HG03520 (cell line): Measurements from ENCODE around the gene PCDH8.
"Not testable (repeated sequence)": the region's sequence is repeated elsewhere in the genome, so short reads cannot be mapped to it uniquely, and the experiment has no call there.

ENCODE experiments used
- ATAC-seq: cut with Tn5 transposase; IDR thresholded peaks from one replicate; pipeline ENCODE4 v1.9.1; 2021; ENCODE audit warnings: mild to moderate bottlenecking, moderate library complexity; ENCODE audit not compliant: unreplicated experiment

The PCDH8 gene

GRCh38 chr13:52827839-52828238 is 20.6 kb downstream of the PCDH8 start:
- ATAC-seq: no peak

DNA sequence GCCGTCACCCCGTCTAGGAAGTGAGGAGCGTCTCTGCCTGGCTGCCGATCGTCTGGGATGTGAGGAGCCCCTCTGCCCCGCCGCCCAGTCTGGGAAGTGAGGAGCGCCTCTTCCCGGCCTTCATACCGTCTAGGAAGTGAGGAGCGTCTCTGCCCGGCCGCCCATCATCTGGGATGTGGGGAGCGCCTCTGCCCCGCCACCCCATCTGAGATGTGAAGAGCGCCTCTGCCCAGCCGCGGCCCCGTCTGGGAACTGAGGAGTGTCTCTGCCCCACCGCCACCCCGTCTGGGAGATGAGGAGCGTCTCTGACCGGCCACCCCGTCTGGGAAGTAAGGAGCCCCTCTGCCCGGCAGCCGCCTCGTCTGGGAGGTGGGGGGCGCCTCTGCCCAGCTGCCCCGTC is 30.6 kb downstream of the PCDH8 start:
- not testable (repeated sequence) for ATAC-seq

DNA sequence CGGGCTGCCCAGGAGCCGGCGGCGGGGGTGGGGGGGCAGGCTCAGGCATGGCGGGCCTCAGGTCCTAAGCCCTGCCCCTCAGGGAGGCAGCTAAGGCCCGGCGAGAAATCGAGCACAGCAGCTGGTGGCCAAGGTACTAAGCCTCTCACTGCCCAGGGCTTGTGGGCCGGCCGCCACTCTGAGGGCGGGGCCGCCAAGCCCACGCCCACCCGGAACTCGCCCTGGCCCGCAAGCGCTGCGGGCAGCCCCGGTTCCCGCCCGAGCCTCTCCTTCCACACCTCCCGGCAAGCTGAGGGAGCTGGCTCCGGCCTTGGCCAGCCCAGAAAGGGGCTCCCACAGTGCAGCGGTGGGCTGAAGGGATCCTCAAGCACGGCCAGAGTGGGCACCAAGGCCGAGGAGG is 33.1 kb downstream of the PCDH8 start:
- ATAC-seq: no peak

- no peak for ATAC-seq
Observed at GRCh38 chr13:52812941-52813340, 35.5 kb downstream of the PCDH8 start.

GRCh38 chr13:52811841-52812240 is 36.6 kb downstream of the PCDH8 start:
- no peak for ATAC-seq

- no peak for ATAC-seq
Observed at GRCh38 chr13:52810526-52810925, 37.9 kb downstream of the PCDH8 start.

GRCh38 chr13:52810011-52810410 is 38.4 kb downstream of the PCDH8 start:
- no peak for ATAC-seq

- ATAC-seq: peak; percentile 78
Observed at GRCh38 chr13:52809310-52809769, 39.1 kb downstream of the PCDH8 start.

DNA sequence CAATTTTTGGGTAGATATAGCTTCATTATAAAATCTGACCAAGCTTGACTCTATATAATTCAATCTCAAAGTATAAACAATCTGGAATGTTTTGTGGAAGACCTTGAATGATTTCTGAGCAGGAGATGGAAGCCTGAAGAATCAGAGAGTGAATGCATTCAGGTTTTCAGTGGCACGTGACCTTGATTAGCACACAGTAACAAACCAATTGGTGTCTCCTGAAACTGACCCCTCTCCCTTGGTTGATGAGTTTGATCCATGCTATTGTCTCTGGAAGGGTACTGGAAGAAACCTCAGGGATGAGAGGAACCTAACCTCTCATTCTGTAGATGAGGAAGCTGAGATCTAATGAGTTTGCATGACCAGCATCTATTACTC is 39.6 kb downstream of the PCDH8 start:
- no peak for ATAC-seq

DNA sequence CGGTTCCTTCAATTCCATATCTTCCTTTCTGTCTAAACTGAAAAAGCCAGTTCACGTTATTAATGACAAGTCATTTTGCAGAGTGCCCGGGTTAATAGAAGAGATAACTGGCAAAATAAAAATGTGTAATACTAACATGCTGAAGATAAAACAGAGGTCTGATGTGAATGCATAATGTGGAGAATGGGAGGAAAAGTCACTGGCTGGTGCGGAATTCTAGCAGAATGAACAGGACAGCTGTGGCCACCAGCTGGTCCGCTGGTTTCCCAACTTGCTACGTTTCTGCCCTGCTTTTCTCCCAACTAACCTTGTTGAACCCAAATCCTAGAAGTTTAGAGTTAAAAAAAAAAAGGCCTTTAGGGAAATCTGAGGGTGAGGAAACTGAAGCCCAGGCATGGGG is 42.4 kb downstream of the PCDH8 start:
- ATAC-seq: no peak

- ATAC-seq: no peak
Observed at GRCh38 chr13:52804202-52804641, 44.2 kb downstream of the PCDH8 start.

DNA sequence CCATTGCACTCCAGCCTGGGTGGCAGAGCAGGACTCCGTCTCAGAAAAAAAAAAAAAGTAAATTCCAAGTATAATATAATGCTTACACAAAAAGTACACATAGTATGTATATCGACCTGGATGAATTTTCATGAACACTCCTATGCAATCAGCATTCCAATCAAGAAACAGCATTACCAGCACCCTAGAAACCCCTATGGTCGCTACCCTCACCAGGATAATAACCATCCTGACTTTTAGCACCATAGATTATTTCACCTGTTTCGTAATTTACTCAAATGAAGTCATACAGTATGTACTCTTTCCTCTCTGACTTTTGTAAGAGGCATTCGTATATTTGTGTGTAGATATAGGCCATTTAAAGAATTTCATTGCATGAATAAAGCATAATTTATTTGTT is 47.6 kb downstream of the PCDH8 start:
- ATAC-seq: no peak

GRCh38 chr13:52798770-52799430 is 49.5 kb downstream of the PCDH8 start:
- ATAC-seq: no peak

- no peak for ATAC-seq
Observed at GRCh38 chr13:52797176-52797575, 51.3 kb downstream of the PCDH8 start.

DNA sequence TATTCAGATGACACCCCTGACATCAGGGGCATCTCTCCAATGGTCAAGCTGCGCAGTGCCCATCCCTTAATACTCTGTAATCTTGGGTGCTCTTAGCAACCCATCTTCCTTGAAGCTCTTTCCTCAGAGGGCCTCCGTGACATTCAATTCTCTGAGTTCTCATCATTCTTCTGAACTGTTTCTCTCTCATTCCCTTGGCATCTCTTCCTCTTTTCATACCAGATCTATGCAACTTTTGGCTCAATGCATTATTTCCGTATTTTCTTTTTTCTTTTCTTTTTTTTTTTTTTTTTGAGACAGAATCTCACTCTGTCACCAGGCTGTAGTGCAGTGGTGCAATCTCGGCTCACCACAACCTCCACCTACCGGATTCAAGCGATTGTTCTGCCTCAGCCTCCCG is 53.9 kb downstream of the PCDH8 start:
- ATAC-seq: no peak

GRCh38 chr13:52793515-52794061 is 54.9 kb downstream of the PCDH8 start:
- ATAC-seq: no peak
